Measurements from ENCODE around the gene FHDC1. TPM values are rescaled to one million over a fixed set of nuclear protein-coding genes. Genes with fewer than 3 reads are reported as not detected.

FHDC1 gene
- total and polyA plus RNA-seq, 8 donors, result 2.9 to 13.4 (median 5.5) TPM

- Histone ChIP-seq H3K27me3 (no peaks in the 10 kb centered on the region), H3K4me3 (no peak overlapping the region), H3K4me1 (peaks cover 6 to 24% (median 15%) of the 10 kb centered on the region in 4 donors), H3K27ac (no peak overlapping the region), H3K36me3 (no peaks in the 10 kb centered on the region), H3K9me3 (no peaks in the 10 kb centered on the region)
- TF ChIP-seq POLR2A (IDR thresholded peaks at IDR 0.05) (no peak), EP300 (IDR thresholded peaks at IDR 0.05) (no peak), CTCF (IDR thresholded peaks at IDR 0.05) (no peak), POLR2AphosphoS5 (IDR thresholded peaks at IDR 0.05) (no peak)
- no peak for DNase-seq
- WGBS, 5 donors, result 83 to 95% (median 93%) methylated on average over 3 of the region's 3 CpGs
- intact Hi-C loops (cut with DNase I; ENCODE audit: low total_unique reads), result no loop called here
Measured at GRCh38 chr4:152994038-152994437, 57.9 kb downstream of the FHDC1 start.

GRCh38 chr4:152996111-152996571 lies 60.0 kb downstream of the FHDC1 start:
- DNase-seq, result peak; percentile 50 to 75
- Histone ChIP-seq H3K4me1 (peaks cover 6 to 24% (median 15%) of the 10 kb centered on the region in 4 donors), H3K27ac (peak overlapping the region in 4 of 5 donors; percentile 20 to 72 (median 47)), H3K27me3 (no peaks in the 10 kb centered on the region), H3K36me3 (no peaks in the 10 kb centered on the region), H3K9me3 (no peaks in the 10 kb centered on the region), H3K4me3 (no peak overlapping the region)
- WGBS, 5 donors, result 9 to 23% (median 20%) methylated on average over 8 of the region's 8 CpGs
- TF ChIP-seq CTCF (IDR thresholded peaks at IDR 0.05) (no peak), POLR2AphosphoS5 (IDR thresholded peaks at IDR 0.05) (no peak), EP300 (IDR thresholded peaks at IDR 0.05) (no peak), POLR2A (IDR thresholded peaks at IDR 0.05) (no peak)
- intact Hi-C loops (cut with DNase I; ENCODE audit: low total_unique reads), result no loop called here

GRCh38 chr4:152996672-152997071 lies 60.5 kb downstream of the FHDC1 start:
- 77 to 89% (median 86%) methylated on average over 6 of the region's 6 CpGs for WGBS, 5 donors

GRCh38 chr4:152997288-152997687 lies 61.2 kb downstream of the FHDC1 start:
- intact Hi-C loops (cut with DNase I; ENCODE audit: low total_unique reads), result no loop called here
- Histone ChIP-seq H3K4me1 (peaks cover 6 to 21% (median 13%) of the 10 kb centered on the region in 4 donors), H3K4me3 (no peak overlapping the region), H3K36me3 (no peaks in the 10 kb centered on the region), H3K9me3 (no peaks in the 10 kb centered on the region), H3K27me3 (no peaks in the 10 kb centered on the region), H3K27ac (no peak overlapping the region)
- no peak for TF ChIP-seq CTCF (IDR thresholded peaks at IDR 0.05)
- no peak for TF ChIP-seq POLR2AphosphoS5 (IDR thresholded peaks at IDR 0.05)
- TF ChIP-seq POLR2A (IDR thresholded peaks at IDR 0.05), result no peak
- no peak for TF ChIP-seq EP300 (IDR thresholded peaks at IDR 0.05)
- DNase-seq, result no peak
- 84 to 96% (median 90%) methylated on average over 5 of the region's 5 CpGs for WGBS, 5 donors

More at GRCh38 chr4:152996672-152997071, 60.5 kb downstream of the FHDC1 start:
- intact Hi-C loops (cut with DNase I; ENCODE audit: low total_unique reads), result no loop called here
- Histone ChIP-seq H3K36me3 (no peaks in the 10 kb centered on the region), H3K27ac (peak overlapping the region in 4 of 5 donors; percentile 20 to 72 (median 47)), H3K9me3 (no peaks in the 10 kb centered on the region), H3K27me3 (no peaks in the 10 kb centered on the region), H3K4me1 (peaks cover 6 to 24% (median 15%) of the 10 kb centered on the region in 4 donors), H3K4me3 (no peak overlapping the region)
- no peak for DNase-seq
- TF ChIP-seq CTCF (IDR thresholded peaks at IDR 0.05) (no peak), POLR2A (IDR thresholded peaks at IDR 0.05) (no peak), EP300 (IDR thresholded peaks at IDR 0.05) (no peak), POLR2AphosphoS5 (IDR thresholded peaks at IDR 0.05) (no peak)
